ENCODE data around the gene PAK1IP1.

DNA sequence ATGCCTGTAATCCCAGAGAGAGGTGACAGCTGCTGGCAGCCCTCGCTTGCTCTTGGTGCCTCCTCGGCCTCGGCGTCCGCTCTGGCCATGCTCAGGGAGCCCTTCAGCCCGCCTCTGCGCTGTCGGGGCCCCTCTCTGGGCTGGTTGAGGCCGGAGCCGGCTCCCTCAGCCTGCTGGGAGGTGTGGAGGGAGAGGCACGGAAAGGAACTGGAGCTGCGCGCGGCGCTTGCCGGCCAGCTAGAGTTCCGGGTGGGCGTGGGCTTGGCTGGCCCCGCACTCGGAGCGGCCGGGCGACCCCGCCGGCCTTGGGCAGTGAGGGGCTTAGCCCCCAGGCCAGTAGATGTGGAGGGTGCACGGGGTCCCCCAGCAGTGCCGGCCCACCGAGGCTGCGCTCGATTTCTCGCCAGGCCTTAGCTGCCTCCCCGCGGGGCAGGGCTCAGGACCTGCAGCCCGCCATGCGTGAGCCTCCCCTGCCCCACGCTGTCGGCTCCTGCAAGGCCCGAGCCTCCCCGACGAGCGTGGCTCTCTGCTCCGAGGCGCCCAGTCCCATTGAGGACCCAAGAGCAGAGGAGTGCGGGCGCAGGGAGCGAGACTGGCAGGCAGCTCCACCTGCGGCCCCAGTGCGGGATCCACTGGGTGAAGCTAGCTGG lies 34.9 kb upstream of the PAK1IP1 start:
- TF ChIP-seq EZH2phosphoT487 (IDR thresholded peaks at IDR 0.05; ENCODE audit: insufficient read depth, low read depth): no peak
- no peak for TF ChIP-seq EZH2 (IDR thresholded peaks at IDR 0.05; ENCODE audit: insufficient read depth, poor library complexity, severe bottlenecking)

Measured in GM23248 (cell line).